22Rv1 (cell line): Measurements from ENCODE around the gene CD7.

Experiments
- ZFX ChIP-seq: fragments of 450-650 bp; IDR thresholded peaks from 2 replicates; pipeline ENCODE4 v1.6.1; 2017; ENCODE audit warnings: antibody characterized with exemption, borderline replicate concordance
- TF ChIP-seq, protein P1 (sequence below): fragments of 450-650 bp; IDR thresholded peaks from 2 replicates; pipeline ENCODE4 v1.5.1; 2017; ENCODE audit warnings: mild to moderate bottlenecking

DNA sequence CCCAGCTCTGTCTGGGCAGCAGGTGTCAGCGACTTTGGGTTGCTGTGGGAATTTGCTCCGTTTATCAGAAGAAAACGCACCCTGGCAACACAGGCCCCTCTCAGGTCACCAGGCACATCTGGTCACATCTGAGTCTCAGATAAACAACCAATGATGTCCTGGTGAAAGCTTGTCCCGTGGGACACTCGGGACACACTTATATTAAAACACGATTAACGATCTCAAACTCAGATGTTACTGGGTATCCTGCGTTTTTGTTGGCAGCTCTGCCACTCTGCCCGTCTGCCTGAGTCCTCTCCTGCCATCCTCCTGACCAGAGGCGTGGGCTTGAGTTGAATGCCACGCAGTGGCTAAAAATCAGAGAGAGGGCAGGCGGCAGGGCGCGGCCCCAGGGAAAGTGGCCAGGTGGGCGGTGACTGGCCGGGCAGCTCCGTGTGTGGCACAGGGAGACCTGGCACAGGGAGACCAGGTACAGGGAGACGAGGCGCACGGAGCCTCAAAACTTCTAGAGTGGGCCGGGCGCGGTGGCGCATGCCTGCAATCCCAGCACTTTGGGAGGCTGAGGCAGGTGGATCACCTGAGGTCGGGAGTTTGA is 14.0 kb upstream of the CD7 start:
- no peak for TF ChIP-seq ZFX
- TF ChIP-seq, protein P1, sequence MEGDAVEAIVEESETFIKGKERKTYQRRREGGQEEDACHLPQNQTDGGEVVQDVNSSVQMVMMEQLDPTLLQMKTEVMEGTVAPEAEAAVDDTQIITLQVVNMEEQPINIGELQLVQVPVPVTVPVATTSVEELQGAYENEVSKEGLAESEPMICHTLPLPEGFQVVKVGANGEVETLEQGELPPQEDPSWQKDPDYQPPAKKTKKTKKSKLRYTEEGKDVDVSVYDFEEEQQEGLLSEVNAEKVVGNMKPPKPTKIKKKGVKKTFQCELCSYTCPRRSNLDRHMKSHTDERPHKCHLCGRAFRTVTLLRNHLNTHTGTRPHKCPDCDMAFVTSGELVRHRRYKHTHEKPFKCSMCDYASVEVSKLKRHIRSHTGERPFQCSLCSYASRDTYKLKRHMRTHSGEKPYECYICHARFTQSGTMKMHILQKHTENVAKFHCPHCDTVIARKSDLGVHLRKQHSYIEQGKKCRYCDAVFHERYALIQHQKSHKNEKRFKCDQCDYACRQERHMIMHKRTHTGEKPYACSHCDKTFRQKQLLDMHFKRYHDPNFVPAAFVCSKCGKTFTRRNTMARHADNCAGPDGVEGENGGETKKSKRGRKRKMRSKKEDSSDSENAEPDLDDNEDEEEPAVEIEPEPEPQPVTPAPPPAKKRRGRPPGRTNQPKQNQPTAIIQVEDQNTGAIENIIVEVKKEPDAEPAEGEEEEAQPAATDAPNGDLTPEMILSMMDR: no peak
